Measurements from ENCODE around the gene EPO. TPM values are rescaled to one million over a fixed set of nuclear protein-coding genes. Genes with fewer than 3 reads are reported as not detected.

Gene EPO
- total and polyA plus RNA-seq, 2 donors from 2014 or later: not detected

GRCh38 chr7:100765250-100765649 is 45.0 kb downstream of the EPO start:
- H3K9me3 ChIP-seq (ENCODE audit: control insufficient read depth in 2 of 3, insufficient read depth in 1 of 3, low read length in 3 of 3): no peaks in the 10 kb centered on the region
- intact Hi-C loops (cut with DNase I): no loop called here
- no peak overlapping the region for H3K27ac ChIP-seq (ENCODE audit: low read depth in 2 of 2, low read length in 2 of 2)
- FAIRE-seq: no peak
- H3K4me3 ChIP-seq (ENCODE audit: low read length in 3 of 3): no peak overlapping the region
- no peak for DNase-seq
- no peaks in the 10 kb centered on the region for H3K27me3 ChIP-seq (ENCODE audit: control insufficient read depth, insufficient read depth, low read length)
- no peaks in the 10 kb centered on the region for H3K4me1 ChIP-seq (ENCODE audit: control insufficient read depth in 2 of 3, insufficient read depth in 2 of 3, low read depth in 1 of 3, low read length in 3 of 3)
- no peak overlapping the region for H3K9ac ChIP-seq (ENCODE audit: low read length in 3 of 3)
- TF ChIP-seq CTCF (IDR thresholded peaks at IDR 0.05; ENCODE audit: borderline replicate concordance, extremely low read depth, insufficient read depth): no peak
- no peaks in the 10 kb centered on the region for H3K36me3 ChIP-seq (ENCODE audit: control insufficient read depth in 2 of 3, insufficient read depth in 3 of 3, low read length in 3 of 3)

GRCh38 chr7:100768784-100769183 is 48.5 kb downstream of the EPO start:
- Histone ChIP-seq H3K4me3 (ENCODE audit: low read length in 3 of 3) (no peak overlapping the region), H3K27me3 (ENCODE audit: control insufficient read depth, insufficient read depth, low read length) (no peaks in the 10 kb centered on the region), H3K9me3 (ENCODE audit: control insufficient read depth in 2 of 3, insufficient read depth in 1 of 3, low read length in 3 of 3) (no peaks in the 10 kb centered on the region), H3K36me3 (ENCODE audit: control insufficient read depth in 2 of 3, insufficient read depth in 3 of 3, low read length in 3 of 3) (no peaks in the 10 kb centered on the region), H3K4me1 (ENCODE audit: control insufficient read depth in 2 of 3, insufficient read depth in 2 of 3, low read depth in 1 of 3, low read length in 3 of 3) (no peaks in the 10 kb centered on the region), H3K27ac (ENCODE audit: low read depth in 2 of 2, low read length in 2 of 2) (no peak overlapping the region), H3K9ac (ENCODE audit: low read length in 3 of 3) (no peak overlapping the region)
- TF ChIP-seq CTCF (IDR thresholded peaks at IDR 0.05; ENCODE audit: borderline replicate concordance, extremely low read depth, insufficient read depth): no peak
- intact Hi-C loops (cut with DNase I): no loop called here
- no peak for FAIRE-seq
- no peak for DNase-seq

Other genes starting within 250 kb of the EPO start
- 61.5 TPM for gene TSC22D4, start 241.3 kb upstream of the EPO start, total RNA-seq
- 67.0 TPM for gene TSC22D4, start 241.3 kb upstream of the EPO start, polyA plus RNA-seq (ENCODE audit: insufficient read depth, low read depth, low replicate concordance)
- 0.41 TPM for gene NYAP1, start 236.5 kb upstream of the EPO start, total RNA-seq
- 0.69 TPM for gene NYAP1, start 236.5 kb upstream of the EPO start, polyA plus RNA-seq (ENCODE audit: insufficient read depth, low read depth, low replicate concordance)
- 37.3 TPM for gene AGFG2, start 181.3 kb upstream of the EPO start, total RNA-seq
- gene AGFG2, start 181.3 kb upstream of the EPO start, polyA plus RNA-seq (ENCODE audit: insufficient read depth, low read depth, low replicate concordance): 24.3 TPM
- 9.8 TPM for gene SAP25, start 146.6 kb upstream of the EPO start, total RNA-seq
- gene SAP25, start 146.6 kb upstream of the EPO start, polyA plus RNA-seq (ENCODE audit: insufficient read depth, low read depth, low replicate concordance): 5.7 TPM
- gene LRCH4, start 134.3 kb upstream of the EPO start, total RNA-seq: 62.9 TPM
- 23.2 TPM for gene LRCH4, start 134.3 kb upstream of the EPO start, polyA plus RNA-seq (ENCODE audit: insufficient read depth, low read depth, low replicate concordance)
- gene FBXO24, start 134.1 kb upstream of the EPO start, total RNA-seq: 0.60 TPM
- gene FBXO24, start 134.1 kb upstream of the EPO start, polyA plus RNA-seq (ENCODE audit: insufficient read depth, low read depth, low replicate concordance): 0.95 TPM
- gene PCOLCE, start 118.1 kb upstream of the EPO start, total RNA-seq: 51.5 TPM
- 42.9 TPM for gene PCOLCE, start 118.1 kb upstream of the EPO start, polyA plus RNA-seq (ENCODE audit: insufficient read depth, low read depth, low replicate concordance)
- 18.2 TPM for gene MOSPD3, start 107.9 kb upstream of the EPO start, total RNA-seq
- gene MOSPD3, start 107.9 kb upstream of the EPO start, polyA plus RNA-seq (ENCODE audit: insufficient read depth, low read depth, low replicate concordance): 30.6 TPM
- gene TFR2, start 78.9 kb upstream of the EPO start, total RNA-seq: 0.79 TPM
- 0.22 TPM for gene TFR2, start 78.9 kb upstream of the EPO start, polyA plus RNA-seq (ENCODE audit: insufficient read depth, low read depth, low replicate concordance)
- gene ACTL6B, start 64.0 kb upstream of the EPO start, total RNA-seq: not detected
- gene ACTL6B, start 64.0 kb upstream of the EPO start, polyA plus RNA-seq (ENCODE audit: insufficient read depth, low read depth, low replicate concordance): not detected
- gene GNB2, start 46.7 kb upstream of the EPO start, total RNA-seq: 265 TPM
- 234 TPM for gene GNB2, start 46.7 kb upstream of the EPO start, polyA plus RNA-seq (ENCODE audit: insufficient read depth, low read depth, low replicate concordance)
- gene GIGYF1, start 26.2 kb upstream of the EPO start, total RNA-seq: 51.3 TPM
- gene GIGYF1, start 26.2 kb upstream of the EPO start, polyA plus RNA-seq (ENCODE audit: insufficient read depth, low read depth, low replicate concordance): 11.6 TPM
- 25.7 TPM for gene POP7, start 14.3 kb upstream of the EPO start, total RNA-seq
- gene POP7, start 14.3 kb upstream of the EPO start, polyA plus RNA-seq (ENCODE audit: insufficient read depth, low read depth, low replicate concordance): 41.8 TPM
- gene ZAN, start 13.1 kb downstream of the EPO start, total RNA-seq: not detected
- gene ZAN, start 13.1 kb downstream of the EPO start, polyA plus RNA-seq (ENCODE audit: insufficient read depth, low read depth, low replicate concordance): not detected
- gene EPHB4, start 107.1 kb downstream of the EPO start, total RNA-seq: 65.5 TPM
- gene EPHB4, start 107.1 kb downstream of the EPO start, polyA plus RNA-seq (ENCODE audit: insufficient read depth, low read depth, low replicate concordance): 33.2 TPM
- 29.9 TPM for gene SLC12A9, start 132.2 kb downstream of the EPO start, total RNA-seq
- 19.7 TPM for gene SLC12A9, start 132.2 kb downstream of the EPO start, polyA plus RNA-seq (ENCODE audit: insufficient read depth, low read depth, low replicate concordance)
- 74.4 TPM for gene TRIP6, start 146.9 kb downstream of the EPO start, total RNA-seq
- 92.6 TPM for gene TRIP6, start 146.9 kb downstream of the EPO start, polyA plus RNA-seq (ENCODE audit: insufficient read depth, low read depth, low replicate concordance)
- 127 TPM for gene SRRT, start 154.6 kb downstream of the EPO start, total RNA-seq
- 58.2 TPM for gene SRRT, start 154.6 kb downstream of the EPO start, polyA plus RNA-seq (ENCODE audit: insufficient read depth, low read depth, low replicate concordance)
- 3.4 TPM for gene UFSP1, start 169.2 kb downstream of the EPO start, total RNA-seq
- gene UFSP1, start 169.2 kb downstream of the EPO start, polyA plus RNA-seq (ENCODE audit: insufficient read depth, low read depth, low replicate concordance): 3.8 TPM
- 3.6 TPM for gene ACHE, start 175.4 kb downstream of the EPO start, total RNA-seq
- gene ACHE, start 175.4 kb downstream of the EPO start, polyA plus RNA-seq (ENCODE audit: insufficient read depth, low read depth, low replicate concordance): 1.6 TPM
- 39.1 TPM for gene MUC3A, start 229.1 kb downstream of the EPO start, total RNA-seq
- gene MUC3A, start 229.1 kb downstream of the EPO start, polyA plus RNA-seq (ENCODE audit: insufficient read depth, low read depth, low replicate concordance): 0.65 TPM
- 3.8 TPM for gene MUC12, start 249.1 kb downstream of the EPO start, total RNA-seq
- not detected for gene MUC12, start 249.1 kb downstream of the EPO start, polyA plus RNA-seq (ENCODE audit: insufficient read depth, low read depth, low replicate concordance)

All from kidney (tissue), 14 donors.